HG03460 (cell line): ENCODE results near the gene CCS.
"Not testable (repeated sequence)": the region's sequence is repeated elsewhere in the genome, so short reads cannot be mapped to it uniquely, and the experiment has no call there.

Experiments
- ATAC-seq: cut with Tn5 transposase; IDR thresholded peaks from one replicate; pipeline ENCODE4 v1.9.1; 2021; ENCODE audit not compliant: unreplicated experiment

CCS gene, protein sequence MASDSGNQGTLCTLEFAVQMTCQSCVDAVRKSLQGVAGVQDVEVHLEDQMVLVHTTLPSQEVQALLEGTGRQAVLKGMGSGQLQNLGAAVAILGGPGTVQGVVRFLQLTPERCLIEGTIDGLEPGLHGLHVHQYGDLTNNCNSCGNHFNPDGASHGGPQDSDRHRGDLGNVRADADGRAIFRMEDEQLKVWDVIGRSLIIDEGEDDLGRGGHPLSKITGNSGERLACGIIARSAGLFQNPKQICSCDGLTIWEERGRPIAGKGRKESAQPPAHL

GRCh38 chr11:66592457-66593302, at the start of gene CCS, which contains the start of gene CCDC87:
CCS (plus strand) TSS chr11:66593185; CDS start chr11:66593262, 77 bp downstream.
CCDC87 (minus strand) TSS chr11:66593063; CDS start chr11:66593015, 48 bp downstream.
- peak; percentile 80 for ATAC-seq

DNA sequence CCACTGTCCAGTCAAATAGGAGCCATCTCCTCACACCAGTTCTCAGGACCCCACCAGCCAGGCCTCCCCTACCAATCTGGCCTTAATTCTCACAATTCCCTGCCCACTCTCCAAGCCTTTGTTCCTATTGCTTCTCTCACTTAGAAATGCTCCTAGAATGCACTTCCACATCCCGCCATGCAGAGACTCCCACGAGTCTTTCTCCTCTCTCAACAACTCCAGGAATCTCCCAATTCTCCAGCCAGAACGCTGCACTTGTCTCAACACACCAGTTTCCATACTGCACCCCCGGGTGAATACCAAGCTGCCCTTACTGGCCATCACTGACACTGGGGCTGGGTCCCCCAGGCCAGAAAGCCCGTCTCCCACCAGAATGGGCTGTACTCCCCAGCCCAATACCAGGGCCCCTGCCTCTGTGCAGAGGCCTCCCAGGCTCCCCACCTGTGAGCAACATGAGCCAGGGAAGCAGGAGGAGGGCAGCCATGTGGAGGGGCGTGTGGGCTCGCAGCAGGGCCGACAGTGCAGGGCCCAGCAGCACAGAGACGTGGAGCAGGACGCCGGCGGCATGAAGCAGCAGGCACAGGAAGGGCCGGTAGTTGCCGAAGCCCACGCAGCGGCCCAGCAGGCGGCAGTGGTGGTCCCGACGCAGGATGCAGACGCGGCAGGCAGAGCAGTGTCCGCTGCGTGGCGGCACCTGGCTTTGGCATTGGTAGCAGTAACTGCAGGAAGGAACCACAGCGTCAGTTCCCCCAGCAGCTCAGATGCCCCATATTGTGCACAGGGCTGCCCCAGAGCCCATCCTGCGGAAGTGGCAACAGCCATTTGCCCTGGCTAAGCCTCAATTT, 49.5 kb upstream of the CCS start:
- no peak for ATAC-seq

GRCh38 chr11:66544952-66545351, 48.0 kb upstream of the CCS start:
- ATAC-seq: not testable (repeated sequence)

DNA sequence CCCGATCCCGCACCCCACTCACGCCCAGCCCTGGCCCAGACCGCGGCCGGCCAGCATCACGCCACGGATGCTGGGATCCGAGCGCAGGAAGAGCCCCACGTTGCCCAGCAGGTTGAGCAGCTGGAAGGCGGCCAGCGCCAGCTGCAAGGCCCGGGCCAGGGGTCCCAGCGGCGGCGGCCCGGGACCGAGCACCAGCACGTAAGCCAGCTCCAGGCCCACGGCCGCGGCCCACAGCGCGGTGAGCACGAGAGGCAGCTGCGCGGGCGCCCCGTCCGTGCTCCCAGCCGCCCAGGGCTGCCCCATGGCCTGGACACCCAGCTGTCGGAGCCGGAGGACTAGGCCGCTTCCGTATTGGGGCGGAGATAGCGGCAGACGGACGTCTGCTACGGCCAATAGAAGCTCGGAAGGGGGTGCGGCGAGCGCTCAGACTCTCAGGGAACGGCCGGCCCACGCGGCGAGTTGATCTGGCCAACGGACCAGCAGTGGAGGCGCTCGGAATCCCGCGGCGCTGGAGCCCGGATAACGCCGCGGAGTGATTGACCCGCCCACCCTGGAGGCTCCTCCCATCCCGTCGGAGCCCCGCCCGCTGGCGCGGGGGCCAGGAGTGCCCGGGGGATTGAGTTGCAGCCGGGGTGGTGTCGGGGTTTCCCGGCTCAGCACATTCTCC, 47.2 kb upstream of the CCS start, which contains the start of gene ZDHHC24:
Gene ZDHHC24, minus strand, starts transcription at position 348 of the 667 bp plus-strand sequence. Its CDS starts 45 bp downstream, at position 303.
- peak; percentile 85 for ATAC-seq

DNA sequence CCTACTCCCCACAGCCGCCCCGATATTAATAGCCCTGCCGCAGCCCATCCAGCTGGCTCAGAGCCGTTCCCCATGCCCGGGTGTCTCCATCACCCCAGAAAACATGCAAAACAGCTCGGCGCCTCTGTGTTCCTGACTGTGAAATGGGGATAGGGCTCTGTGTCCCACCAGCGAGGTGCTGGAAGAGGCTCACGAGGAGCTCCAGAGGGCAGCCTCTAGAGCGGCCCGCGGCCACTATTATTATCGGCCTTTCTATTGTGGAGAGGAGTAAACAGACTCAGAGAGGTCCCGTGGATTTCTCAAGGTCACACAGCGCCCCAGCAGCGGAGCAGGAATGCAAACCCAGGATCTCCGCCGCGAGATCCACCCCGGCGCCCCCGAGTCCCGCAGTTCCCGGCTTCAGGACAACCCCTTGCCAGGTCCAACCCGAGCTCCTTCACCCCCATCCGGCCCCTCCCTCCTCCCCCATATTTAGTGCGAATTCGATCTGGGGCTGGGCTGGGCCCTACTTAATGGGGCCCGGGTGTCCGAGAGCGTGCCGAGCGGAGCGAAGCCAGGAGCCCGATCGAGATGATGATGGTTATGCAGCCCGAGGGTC, 46.5 kb upstream of the CCS start, which contains the start of gene ACTN3:
Gene ACTN3, plus strand, starts transcription at position 536 of the 598 bp plus-strand sequence. Its CDS starts 35 bp downstream, at position 571.
- peak; percentile 6 for ATAC-seq

DNA sequence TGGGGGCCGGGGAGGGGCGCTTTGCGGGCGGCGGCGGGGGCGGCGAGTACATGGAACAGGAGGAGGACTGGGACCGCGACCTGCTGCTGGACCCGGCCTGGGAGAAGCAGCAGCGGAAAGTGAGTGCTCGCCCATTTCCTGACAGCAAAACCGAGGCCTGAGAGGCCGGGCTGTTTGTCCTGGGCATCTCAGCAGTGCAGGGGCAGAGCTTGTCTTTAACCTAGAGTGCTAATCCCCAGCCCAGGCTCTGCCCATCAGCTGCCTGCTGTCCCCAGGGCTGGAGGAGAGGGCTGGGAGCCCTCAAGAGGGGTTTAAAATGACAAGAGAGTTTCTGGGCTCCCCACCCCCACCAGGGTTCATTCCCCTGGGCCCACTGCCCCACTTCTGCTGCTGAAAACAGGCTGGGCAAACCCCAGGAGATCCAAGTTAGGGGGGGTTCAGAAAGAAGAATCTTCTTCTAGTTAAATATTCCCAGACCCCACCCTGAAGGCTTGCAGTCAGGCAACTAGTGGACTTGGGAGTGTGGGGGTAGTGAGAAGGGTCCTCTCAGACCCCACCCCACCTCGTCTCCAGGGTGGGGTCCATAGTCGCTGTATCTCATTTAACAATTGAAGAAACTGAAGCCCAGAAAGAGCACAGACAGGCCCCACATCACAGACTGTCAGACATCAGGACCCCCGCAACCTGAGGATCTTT, 45.9 kb upstream of the CCS start:
- no peak for ATAC-seq

DNA sequence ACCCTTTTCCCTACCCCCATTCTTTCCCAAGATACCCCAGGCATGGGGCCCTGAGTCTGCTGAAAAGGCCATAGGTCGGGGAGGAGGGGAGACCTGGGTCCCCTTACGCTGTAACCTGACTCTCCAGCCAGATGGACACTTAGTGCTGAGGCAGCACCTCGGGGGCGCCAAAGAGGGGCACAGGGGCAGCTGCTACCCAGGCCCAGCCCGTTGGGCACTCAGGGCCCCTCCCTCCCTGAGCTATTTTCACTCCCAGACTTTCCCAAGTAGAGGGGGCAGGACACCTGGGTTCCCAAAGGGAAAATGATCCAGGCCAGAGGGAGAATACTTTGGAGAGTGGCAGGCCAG, 45.3 kb upstream of the CCS start:
- ATAC-seq: no peak

- no peak for ATAC-seq
Observed at GRCh38 chr11:66548041-66548440, 44.9 kb upstream of the CCS start.

- no peak for ATAC-seq
Observed at GRCh38 chr11:66548774-66549630, 44.0 kb upstream of the CCS start.

DNA sequence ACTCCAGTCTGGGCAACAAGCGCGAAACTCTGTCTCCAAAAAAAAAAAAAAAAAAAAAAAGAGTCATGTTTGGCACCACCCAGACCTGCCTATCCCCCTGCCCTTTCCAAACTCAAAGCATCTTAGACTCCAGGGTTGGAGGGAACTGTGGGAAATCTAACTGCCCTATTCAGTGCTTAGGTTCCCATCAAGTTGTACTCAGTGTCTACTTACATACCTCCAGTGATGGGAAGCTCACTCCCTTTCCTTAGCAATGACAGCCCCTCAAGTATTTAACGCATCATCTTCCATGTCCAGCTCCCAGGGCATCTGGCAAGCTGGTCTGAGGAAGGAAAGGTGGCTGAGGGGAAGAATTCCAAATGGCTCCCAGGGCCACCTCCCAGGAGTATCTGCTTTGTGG, 43.3 kb upstream of the CCS start:
- ATAC-seq: no peak

GRCh38 chr11:66550887-66551286, 42.1 kb upstream of the CCS start:
- ATAC-seq: no peak

DNA sequence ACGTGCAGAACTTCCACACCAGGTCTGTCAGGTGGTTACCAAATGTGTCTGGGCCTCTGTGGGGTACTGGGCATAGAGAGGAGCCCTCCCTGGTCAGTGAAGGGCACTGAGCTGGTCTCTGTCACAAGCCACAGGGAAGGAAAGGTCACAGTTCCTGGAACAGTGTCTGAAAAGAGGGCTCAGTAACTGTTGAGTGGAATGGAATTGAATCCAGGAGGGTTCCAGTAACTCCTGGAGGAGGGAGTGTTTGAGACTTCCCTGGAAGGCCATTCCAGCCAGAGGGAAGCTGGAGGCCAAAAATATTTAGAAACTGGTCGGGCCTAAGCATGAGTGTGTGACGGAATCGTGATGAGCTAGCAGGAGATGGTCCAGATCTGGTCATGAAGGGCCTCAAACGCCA, 38.4 kb upstream of the CCS start:
- no peak for ATAC-seq

- ATAC-seq: no peak
Observed at GRCh38 chr11:66555416-66555815, 37.6 kb upstream of the CCS start.

GRCh38 chr11:66556086-66556485, 36.9 kb upstream of the CCS start:
- no peak for ATAC-seq

GRCh38 chr11:66557733-66558326, 35.2 kb upstream of the CCS start:
- no peak for ATAC-seq

- ATAC-seq: no peak
Observed at GRCh38 chr11:66559142-66559865, 33.7 kb upstream of the CCS start.

DNA sequence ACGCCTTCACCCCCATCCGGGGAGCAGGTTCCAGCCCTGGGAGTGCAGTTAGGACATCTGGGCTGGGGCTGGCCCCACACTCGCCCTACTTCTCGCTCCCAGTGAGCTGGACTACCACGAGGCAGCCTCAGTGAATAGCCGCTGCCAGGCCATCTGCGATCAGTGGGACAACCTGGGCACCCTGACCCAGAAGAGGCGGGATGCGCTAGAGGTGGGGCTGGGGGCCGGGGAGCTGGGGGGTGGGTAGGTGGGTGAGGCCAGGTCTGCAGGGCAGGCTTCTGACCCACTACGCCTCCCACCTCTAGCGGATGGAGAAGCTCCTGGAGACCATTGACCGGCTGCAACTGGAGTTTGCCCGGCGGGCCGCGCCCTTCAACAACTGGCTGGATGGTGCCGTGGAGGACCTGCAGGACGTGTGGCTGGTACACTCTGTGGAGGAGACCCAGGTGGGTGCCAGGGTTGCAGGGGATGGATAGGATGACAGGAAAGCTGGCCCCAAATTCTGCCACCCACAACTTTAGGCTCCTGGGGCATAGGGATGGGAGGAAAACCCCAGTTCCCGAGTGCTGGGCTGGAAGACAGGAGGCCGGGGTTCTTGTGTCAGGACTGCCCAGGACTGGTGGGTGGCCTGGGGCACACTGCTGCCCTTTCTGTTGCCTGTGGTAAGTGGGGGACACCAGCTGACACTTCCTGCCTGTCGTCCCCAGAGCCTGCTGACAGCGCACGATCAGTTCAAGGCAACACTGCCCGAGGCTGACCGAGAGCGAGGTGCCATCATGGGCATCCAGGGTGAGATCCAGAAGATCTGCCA, 32.9 kb upstream of the CCS start:
- no peak for ATAC-seq
